ENCODE data around the gene TBXT. TPM values are rescaled to one million over a fixed set of nuclear protein-coding genes. Genes with fewer than 3 reads are reported as not detected.

Gene TBXT
- total RNA-seq, 1 experiment from 2014 or later = 0.31 TPM

DNA sequence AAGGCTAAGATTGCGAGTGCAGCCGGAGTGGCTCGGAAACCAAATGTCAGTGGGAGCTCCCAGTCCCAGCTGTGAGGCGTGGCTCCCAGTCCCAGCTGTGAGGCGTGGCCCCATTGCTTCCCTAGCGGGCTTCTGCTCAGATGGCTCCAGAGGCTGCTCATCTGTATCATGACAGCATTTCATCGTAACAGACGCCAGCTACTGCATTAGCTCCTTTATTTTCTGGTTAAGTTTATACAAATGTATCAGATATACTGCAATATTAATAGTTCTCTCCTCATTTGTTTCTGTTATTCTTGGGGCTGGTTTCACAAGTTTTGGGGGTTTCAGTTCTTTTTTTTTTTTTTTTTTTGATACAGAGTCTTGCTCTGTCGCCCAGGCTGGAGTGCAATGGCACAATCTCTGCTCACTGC is 34.7 kb upstream of the TBXT start:
- Histone ChIP-seq H4K5ac (ENCODE audit: insufficient read length, low read depth, low read length) (no peak overlapping the region), H3K9me3 (ENCODE audit: control insufficient read depth, low read depth, low read length) (no peaks in the 10 kb centered on the region), H3K4me2 (ENCODE audit: insufficient read depth, insufficient read length, low read length) (no peak overlapping the region), H2BK15ac (ENCODE audit: low read depth, low read length) (no peak overlapping the region), H3K4me1 (ENCODE audit: insufficient read depth, low read length) (peaks cover 3% of the 10 kb centered on the region; the same call in 1 of the 2 replicates), H2BK5ac (ENCODE audit: insufficient read length, low read length) (no peak overlapping the region), H3K27ac (ENCODE audit: insufficient read length, low read depth, low read length) (no peak overlapping the region), H4K8ac (replicated peaks; ENCODE audit: insufficient read length, low read depth, low read length) (no peak overlapping the region), H2AFZ (ENCODE audit: low read length) (no peak overlapping the region), H3K79me2 (ENCODE audit: insufficient read depth, low read length) (no peaks in the 10 kb centered on the region), H2BK120ac (ENCODE audit: low read depth, low read length, poor library complexity, severe bottlenecking) (no peak overlapping the region), H3K9ac (ENCODE audit: extremely low read depth, insufficient read length, low read length) (no peak overlapping the region), H3T11ph (ENCODE audit: low read length) (no peak overlapping the region), H3K79me1 (ENCODE audit: insufficient read depth, low read depth, low read length, poor library complexity, severe bottlenecking) (no peaks in the 10 kb centered on the region), H3K18ac (ENCODE audit: insufficient read length, low read depth, low read length) (no peak overlapping the region), H2BK20ac (ENCODE audit: low read depth, low read length, poor library complexity, severe bottlenecking) (no peak overlapping the region), H4K20me1 (ENCODE audit: control insufficient read depth, insufficient read depth, insufficient read length) (no peaks in the 10 kb centered on the region), H4K91ac (ENCODE audit: insufficient read length, low read depth, low read length) (no peak overlapping the region), H3K56ac (ENCODE audit: insufficient read length, low read depth, low read length) (no peak overlapping the region), H3K14ac (ENCODE audit: insufficient read depth, low read length) (no peak overlapping the region), H2BK12ac (ENCODE audit: insufficient read length, low read depth, low read length) (no peak overlapping the region), H3K23ac (ENCODE audit: insufficient read length, low read depth, low read length) (no peak overlapping the region), H2AK5ac (ENCODE audit: insufficient read length, low read length) (no peak overlapping the region), H3K27me3 (ENCODE audit: insufficient read depth, low read length) (no peaks in the 10 kb centered on the region; the same call in 1 of the 2 replicates), H3K4ac (ENCODE audit: low read depth, low read length) (no peak overlapping the region), H3K23me2 (ENCODE audit: insufficient read length, low read depth, low read length, poor library complexity, severe bottlenecking) (no peaks in the 10 kb centered on the region)
- Mint-ChIP-seq H3K27me3 (ENCODE audit: low read depth) (peaks cover 76% of the 10 kb centered on the region), H3K27ac (no peak overlapping the region), H3K9me3 (no peaks in the 10 kb centered on the region), H3K36me3 (ENCODE audit: insufficient read depth in 1 of 3, low read depth in 3 of 3) (no peaks in the 10 kb centered on the region), H3K4me1 (peaks cover 22 to 23% of the 10 kb centered on the region in 2 experiments), H3K4me3 (no peak overlapping the region)
- no CpG with 5 or more reads among the region's 9 CpGs for WGBS (ENCODE audit: extremely low coverage, insufficient read length, low lambda C conversion rate)
- no peak for TF ChIP-seq CTCF (conservative IDR thresholded peaks at IDR 0.05)
- no peak for DNase-seq
